ENCODE results near the gene UNC5A. TPM values are rescaled to one million over a fixed set of nuclear protein-coding genes. Genes with fewer than 3 reads are reported as not detected.
A peak's percentile ranks its signal among the peaks of the same experiment; 100 is the strongest.

Gene UNC5A
- total and polyA plus RNA-seq, 9 of the 15 experiments (the other 6 are each of a cell fraction or from before 2014, with no cell fraction given), result not detected

GRCh38 chr5:176853151-176853778, 42.9 kb downstream of the UNC5A start:
- Histone ChIP-seq H3K79me2 (ENCODE audit: control insufficient read depth, insufficient read depth, low read length) (no peaks in the 10 kb centered on the region), H3K9ac (ENCODE audit: insufficient read depth in 1 of 2, low read depth in 2 of 2, low read length in 2 of 2) (no peak overlapping the region), H3K4me3 (no peak overlapping the region), H3K9me1 (ENCODE audit: control insufficient read depth, insufficient read depth, low read length) (peaks cover 3% of the 10 kb centered on the region), H3K4me1 (replicated peaks in 1 of 2; ENCODE audit: control insufficient read depth in 2 of 2, insufficient read depth in 2 of 2, low read length in 2 of 2) (peaks cover 0 to 21% of the 10 kb centered on the region in 2 experiments; a peak in 1 of 5 replicates), H3K27ac (ENCODE audit: extremely low read depth, low read depth, low read length) (no peak overlapping the region), H4K20me1 (replicated peaks; ENCODE audit: control insufficient read depth, insufficient read depth, low read length) (no peaks in the 10 kb centered on the region; the same call in 1 of the 2 replicates), H2AFZ (ENCODE audit: low read depth, low read length) (no peak overlapping the region), H3K9me3 (replicated peaks; ENCODE audit: control insufficient read depth, insufficient read depth, low read depth, low read length) (no peaks in the 10 kb centered on the region), H3K27me3 (ENCODE audit: control insufficient read depth in 2 of 2, insufficient read depth in 2 of 2, low read length in 2 of 2) (peaks cover 48 to 95% of the 10 kb centered on the region in 2 experiments), H3K36me3 (ENCODE audit: control insufficient read depth, insufficient read depth, low read length) (no peaks in the 10 kb centered on the region), H3K4me2 (ENCODE audit: insufficient read depth, low read length) (no peak overlapping the region)
- FAIRE-seq, result no peak
- intact Hi-C loops (cut with micrococcal nuclease) (no loop called here), in situ Hi-C loops (cut with MboI) (no loop called here)
- TF ChIP-seq SAFB (IDR thresholded peaks at IDR 0.05; ENCODE audit: borderline replicate concordance, low read depth, low read length) (no peak), THAP12 (CRISPR knock-in tag; IDR thresholded peaks at IDR 0.05) (no peak), RFX1 (IDR thresholded peaks at IDR 0.05) (peak; percentile 64), PRDM10 (IDR thresholded peaks at IDR 0.05; ENCODE audit: partially characterized antibody) (peak; percentile 71)
- WGBS (ENCODE audit: insufficient coverage, low coverage, missing lambda C conversion rate), result 5% methylated on average over 20 of the region's 20 CpGs
- no TSS peak for BruUV-seq (replicated peaks)
- ChIA-PET POLR2A (no interaction called here), CTCF (ENCODE audit: low intra/inter-chr PET ratio) (no interaction called here)
- DNase-seq (ENCODE audit: extremely low read depth in 1 of 4, low spot score in 3 of 4), result no peak
- ATAC-seq, result peak; percentile 10; the same call in 1 of the 3 replicates
